C4-2B (cell line): ENCODE data around the gene NLGN2.

Source experiments
- H3K27ac ChIP-seq: fragments of 450-650 bp; 2 replicates; pipeline ENCODE4 v1.5.1; 2017
- ZFX ChIP-seq: fragments of 450-650 bp; IDR thresholded peaks from 2 replicates; pipeline ENCODE4 v1.6.1; 2017
- TF ChIP-seq, protein P1 (sequence below): fragments of 450-650 bp; conservative IDR thresholded peaks from 2 replicates; pipeline ENCODE4 v1.5.1; 2017; ENCODE audit warnings: mild to moderate bottlenecking

The NLGN2 gene

GRCh38 chr17:7436556-7437368, 29.1 kb downstream of the NLGN2 start:
- TF ChIP-seq ZFX, result no peak
- TF ChIP-seq, protein P1, sequence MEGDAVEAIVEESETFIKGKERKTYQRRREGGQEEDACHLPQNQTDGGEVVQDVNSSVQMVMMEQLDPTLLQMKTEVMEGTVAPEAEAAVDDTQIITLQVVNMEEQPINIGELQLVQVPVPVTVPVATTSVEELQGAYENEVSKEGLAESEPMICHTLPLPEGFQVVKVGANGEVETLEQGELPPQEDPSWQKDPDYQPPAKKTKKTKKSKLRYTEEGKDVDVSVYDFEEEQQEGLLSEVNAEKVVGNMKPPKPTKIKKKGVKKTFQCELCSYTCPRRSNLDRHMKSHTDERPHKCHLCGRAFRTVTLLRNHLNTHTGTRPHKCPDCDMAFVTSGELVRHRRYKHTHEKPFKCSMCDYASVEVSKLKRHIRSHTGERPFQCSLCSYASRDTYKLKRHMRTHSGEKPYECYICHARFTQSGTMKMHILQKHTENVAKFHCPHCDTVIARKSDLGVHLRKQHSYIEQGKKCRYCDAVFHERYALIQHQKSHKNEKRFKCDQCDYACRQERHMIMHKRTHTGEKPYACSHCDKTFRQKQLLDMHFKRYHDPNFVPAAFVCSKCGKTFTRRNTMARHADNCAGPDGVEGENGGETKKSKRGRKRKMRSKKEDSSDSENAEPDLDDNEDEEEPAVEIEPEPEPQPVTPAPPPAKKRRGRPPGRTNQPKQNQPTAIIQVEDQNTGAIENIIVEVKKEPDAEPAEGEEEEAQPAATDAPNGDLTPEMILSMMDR, result peak; percentile 89
- peak overlapping the region; percentile 73 for H3K27ac ChIP-seq

- H3K27ac ChIP-seq, result peak overlapping the region; percentile 73
- TF ChIP-seq, protein P1, result 0 out of 2 replicates have a peak, but pooled peaks have one; percentile 42
- no peak for TF ChIP-seq ZFX
Measured at GRCh38 chr17:7437369-7437863, 29.8 kb downstream of the NLGN2 start.

GRCh38 chr17:7437950-7438614, 30.4 kb downstream of the NLGN2 start:
- TF ChIP-seq, protein P1, result no peak
- TF ChIP-seq ZFX, result no peak
- H3K27ac ChIP-seq, result no peak overlapping the region

DNA sequence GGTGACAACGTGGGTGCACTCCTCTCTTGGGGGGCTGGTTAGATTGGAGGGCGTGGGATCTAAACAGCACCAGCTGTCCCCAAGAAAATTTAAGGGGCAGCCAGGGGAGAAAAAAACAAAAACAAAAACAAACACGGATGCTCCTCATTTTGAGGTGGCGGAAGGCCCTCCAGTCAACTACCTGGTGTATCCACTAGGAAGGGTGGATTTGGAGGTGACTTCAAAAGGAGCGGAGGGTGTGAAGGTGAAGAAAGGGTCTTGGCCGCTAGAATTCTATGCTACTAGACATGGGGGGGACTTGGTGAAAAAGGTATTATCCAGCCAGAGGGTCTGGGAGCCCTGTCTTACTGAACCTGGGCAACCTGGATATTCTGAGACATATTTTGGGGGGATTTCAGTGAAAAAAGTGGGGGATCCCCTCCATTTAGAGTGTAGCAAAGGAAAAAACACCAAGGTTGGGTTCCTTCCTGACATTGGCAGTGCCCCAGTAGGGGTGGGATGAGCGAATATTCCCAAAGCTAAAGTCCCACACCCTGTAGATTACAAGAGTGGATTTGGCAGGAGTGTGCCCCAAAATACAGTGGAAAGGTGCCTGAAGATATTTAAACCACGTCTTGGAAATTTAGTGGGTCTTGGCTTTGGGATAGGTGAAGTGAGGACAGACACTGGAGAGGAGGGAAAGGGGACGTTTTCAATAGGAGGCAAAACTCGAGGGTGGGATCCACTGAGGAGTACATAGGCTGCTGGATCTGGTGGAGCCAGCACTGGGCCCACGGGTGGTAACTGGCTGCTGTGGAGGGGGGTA, 31.2 kb downstream of the NLGN2 start:
- no peak overlapping the region for H3K27ac ChIP-seq
- no peak for TF ChIP-seq ZFX
- TF ChIP-seq, protein P1, result no peak

GRCh38 chr17:7439462-7440112, 31.9 kb downstream of the NLGN2 start, which contains the start of gene FGF11:
TSS of gene FGF11 (plus strand) at chr17:7439512. CDS start at chr17:7439621, 109 bp downstream.
- H3K27ac ChIP-seq, result no peak within 1 kb of the TSS
- TF ChIP-seq, protein P1, result no peak
- no peak for TF ChIP-seq ZFX

- no peak overlapping the region for H3K27ac ChIP-seq
- no peak for TF ChIP-seq ZFX
- TF ChIP-seq, protein P1, result no peak
Measured at GRCh38 chr17:7440113-7440833, 32.6 kb downstream of the NLGN2 start.
